ENCODE data around the gene COL18A1.

Gene COL18A1

DNA sequence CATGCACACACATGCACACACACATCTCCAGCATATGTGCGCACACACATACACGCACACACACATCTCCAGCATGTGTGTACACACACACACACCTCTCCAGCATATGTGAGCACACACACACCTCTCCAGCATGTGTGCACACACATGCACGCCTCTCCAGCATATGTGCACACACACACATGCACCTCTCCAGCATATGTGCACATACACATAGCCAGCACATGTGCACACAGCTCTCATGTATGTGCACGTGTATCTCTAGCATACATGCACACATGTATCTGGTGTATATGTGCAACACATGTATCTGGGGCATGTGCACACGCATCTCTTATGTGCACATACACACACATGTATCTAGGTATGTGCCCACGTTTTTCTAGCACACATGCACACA, 79.4 kb downstream of the COL18A1 start:
- DNase-seq (ENCODE audit: low read depth) = no peak
- TF ChIP-seq CTCF (conservative IDR thresholded peaks at IDR 0.05; ENCODE audit: control insufficient read depth, insufficient read depth, low read depth, low read length) = no peak
- H3K4me3 ChIP-seq (ENCODE audit: control insufficient read depth, low read depth, low read length) = no peak overlapping the region

- H3K4me3 ChIP-seq (ENCODE audit: control insufficient read depth, low read depth, low read length) = no peak overlapping the region
- no peak for TF ChIP-seq CTCF (conservative IDR thresholded peaks at IDR 0.05; ENCODE audit: control insufficient read depth, insufficient read depth, low read depth, low read length)
- DNase-seq (ENCODE audit: low read depth) = no peak
Measured at GRCh38 chr21:45485686-45486442, 80.9 kb downstream of the COL18A1 start.

- no peak for DNase-seq (ENCODE audit: low read depth)
- no peak for TF ChIP-seq CTCF (conservative IDR thresholded peaks at IDR 0.05; ENCODE audit: control insufficient read depth, insufficient read depth, low read depth, low read length)
Measured at GRCh38 chr21:45486443-45487160, 81.6 kb downstream of the COL18A1 start.

DNA sequence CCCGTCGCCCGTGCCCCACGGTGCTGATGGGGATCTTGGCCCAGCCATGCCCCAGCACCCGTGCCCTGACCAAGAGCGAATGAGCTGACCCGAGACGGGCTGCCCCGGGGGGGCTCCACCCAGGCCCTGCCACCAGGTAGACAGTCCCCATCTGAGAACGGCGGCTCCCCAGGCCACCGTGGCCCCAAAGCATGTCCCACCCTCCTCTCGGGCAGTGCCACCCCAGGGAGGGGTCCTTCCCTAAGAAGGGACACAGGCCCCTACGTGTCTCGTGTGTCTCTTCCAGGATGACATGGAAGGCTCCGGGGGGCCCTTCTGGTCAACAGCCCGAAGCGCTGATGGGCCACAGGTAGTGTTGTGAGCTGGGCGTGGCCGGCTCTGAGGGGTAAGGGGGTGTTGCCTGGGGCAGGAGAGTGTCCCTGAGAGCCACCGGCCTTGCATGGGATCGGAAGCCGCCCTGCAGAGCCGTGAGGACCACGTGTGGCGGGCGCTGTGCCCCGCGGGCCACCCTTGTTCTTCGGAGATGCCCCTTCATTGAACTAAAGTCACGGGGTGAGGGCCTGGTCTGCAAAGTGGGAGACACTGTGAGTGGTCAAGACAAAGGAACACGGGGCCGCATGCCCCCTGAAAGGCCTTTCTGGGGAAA, 82.3 kb downstream of the COL18A1 start:
- no peak for TF ChIP-seq CTCF (conservative IDR thresholded peaks at IDR 0.05; ENCODE audit: control insufficient read depth, insufficient read depth, low read depth, low read length)
- no peak for DNase-seq (ENCODE audit: low read depth)
- H3K4me3 ChIP-seq (ENCODE audit: control insufficient read depth, low read depth, low read length) = no peak overlapping the region

More at GRCh38 chr21:45486443-45487160, 81.6 kb downstream of the COL18A1 start:
- H3K4me3 ChIP-seq (ENCODE audit: control insufficient read depth, low read depth, low read length) = no peak overlapping the region

GRCh38 chr21:45487891-45488600, 83.1 kb downstream of the COL18A1 start:
- no peak for TF ChIP-seq CTCF (conservative IDR thresholded peaks at IDR 0.05; ENCODE audit: control insufficient read depth, insufficient read depth, low read depth, low read length)
- no peak for DNase-seq (ENCODE audit: low read depth)
- H3K4me3 ChIP-seq (ENCODE audit: control insufficient read depth, low read depth, low read length) = no peak overlapping the region

DNA sequence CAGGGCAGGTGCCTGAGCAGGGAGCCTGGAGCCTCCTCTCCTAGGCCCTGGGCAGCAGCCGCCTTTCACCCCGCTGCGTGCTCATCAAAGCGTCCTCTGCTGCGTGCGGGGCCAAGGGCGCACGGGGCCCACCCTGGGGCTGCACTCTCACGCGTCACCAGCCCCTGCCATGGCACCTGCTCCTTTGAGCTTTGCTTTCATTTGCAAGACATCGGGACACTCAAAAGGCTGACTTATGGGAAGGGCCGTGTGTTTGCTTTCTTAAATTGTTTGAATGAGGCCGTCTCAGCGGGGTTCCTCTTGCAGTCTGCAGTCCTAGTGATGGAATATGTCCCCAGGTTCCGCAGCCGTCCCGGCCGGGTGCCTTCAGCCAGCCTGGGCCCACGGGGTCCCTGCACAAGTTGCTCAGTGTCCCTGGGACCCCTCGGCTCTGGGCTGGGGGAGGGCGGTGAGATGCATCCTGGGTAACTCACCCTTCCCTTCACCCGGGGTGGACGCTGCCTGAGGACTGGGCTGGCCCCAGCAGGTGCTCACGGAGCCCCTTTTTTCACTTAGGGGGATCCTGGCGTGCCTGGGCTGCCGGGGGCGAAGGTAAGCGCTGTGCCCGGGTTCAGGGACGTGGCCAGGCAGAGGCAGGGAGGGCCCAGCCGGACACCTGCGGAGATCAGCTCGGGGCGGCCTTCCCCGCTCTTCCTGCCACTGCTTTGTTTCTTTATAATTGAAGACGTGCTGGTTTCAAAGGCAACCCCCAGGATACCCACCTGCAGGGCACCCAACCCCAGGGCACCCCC, 84.2 kb downstream of the COL18A1 start:
- DNase-seq (ENCODE audit: low read depth) = no peak
- TF ChIP-seq CTCF (conservative IDR thresholded peaks at IDR 0.05; ENCODE audit: control insufficient read depth, insufficient read depth, low read depth, low read length) = no peak

More for the DNA sequence above, 84.2 kb downstream of the COL18A1 start:
- H3K4me3 ChIP-seq (ENCODE audit: control insufficient read depth, low read depth, low read length) = no peak overlapping the region

Data from fibroblast of mammary gland (primary cell).